Activated CD8-positive, alpha-beta T cell treated with anti-CD3 and anti-CD28 coated beads for 36 hours (primary cell): ENCODE data around the gene PKP3. TPM values are rescaled to one million over a fixed set of nuclear protein-coding genes. Genes with fewer than 3 reads are reported as not detected.

Source experiments
- ATAC-seq: fragments of 200-7000 bp; cut with Tn5 transposase; one replicate; pipeline ENCODE4 v1.10.0; 2021; ENCODE audit warnings: mild to moderate bottlenecking, moderate library complexity
- CTCF ChIA-PET: fragments of 350-600 bp; sonication (Branson Sonifier 250); formaldehyde crosslinking; loops from one replicate; lab custom pipeline; 2021; ENCODE audit warnings: antibody characterized with exemption; lab: Charles Lee
- POLR2A ChIA-PET: fragments of 350-600 bp; sonication (Branson Sonifier 250); formaldehyde crosslinking; loops from one replicate; lab custom pipeline; 2021; ENCODE audit warnings: antibody characterized with exemption; lab: Charles Lee
- DNase-seq: peaks from one replicate; pipeline ENCODE4 v3.0.0-alpha.2; 2020
- H3K27ac Mint-ChIP-seq: one replicate; pipeline ENCODE4 v1.8.0; 2021; ENCODE audit warnings: mild to moderate bottlenecking, mixed read lengths
- H3K27me3 Mint-ChIP-seq: one replicate; pipeline ENCODE4 v1.8.0; 2021; ENCODE audit warnings: mixed read lengths
- H3K36me3 Mint-ChIP-seq: one replicate; pipeline ENCODE4 v1.8.0; 2021; ENCODE audit warnings: low read depth, mixed read lengths
- H3K4me1 Mint-ChIP-seq: one replicate; pipeline ENCODE4 v1.8.0; 2021; ENCODE audit warnings: low read depth, mixed read lengths
- H3K4me3 Mint-ChIP-seq: one replicate; pipeline ENCODE4 v1.8.0; 2021; ENCODE audit warnings: mild to moderate bottlenecking, moderate library complexity, mixed read lengths
- H3K9me3 Mint-ChIP-seq: one replicate; pipeline ENCODE4 v1.8.0; 2021; ENCODE audit warnings: mixed read lengths
- CTCF ChIP-seq: fragments of 200-600 bp; IDR thresholded peaks from one replicate; pipeline ENCODE4 v1.8.0; 2022; ENCODE audit warnings: antibody characterized with exemption, mild to moderate bottlenecking
- intact Hi-C: fragments of 100-400 bp; cut with micrococcal nuclease; formaldehyde crosslinking; loops from one replicate; pipeline ENCODE4 v1.10.0; 2022
- total RNA-seq, 2 experiments: library from RNA; stranded (reverse); gene quantifications; one replicate each; pipeline ENCODE4 v1.2.3, GENCODE V29; 2021

The PKP3 gene
- total RNA-seq, 2 experiments from 2014 or later = 0.18 TPM; not detected in 1

GRCh38 chr11:390175-390574 lies 3.8 kb upstream of the PKP3 start:
- CTCF ChIA-PET = no interaction called here
- intact Hi-C loops = no loop called here
- H3K27ac Mint-ChIP-seq = no peak overlapping the region

GRCh38 chr11:391117-392017 lies 2.6 kb upstream of the PKP3 start:
- TF ChIP-seq CTCF = no peak
- H3K4me3 Mint-ChIP-seq = no peak overlapping the region
- POLR2A ChIA-PET = no interaction called here
- H3K27me3 Mint-ChIP-seq = no peaks in the 10 kb centered on the region
- no peak overlapping the region for H3K27ac Mint-ChIP-seq
- DNase-seq = no peak
- no peak for ATAC-seq
- H3K4me1 Mint-ChIP-seq = peaks cover 2% of the 10 kb centered on the region
- H3K36me3 Mint-ChIP-seq = no peaks in the 10 kb centered on the region
- intact Hi-C loops = no loop called here
- peaks cover 8% of the 10 kb centered on the region for H3K9me3 Mint-ChIP-seq
- CTCF ChIA-PET = no interaction called here

More at GRCh38 chr11:390175-390574, 3.8 kb upstream of the PKP3 start:
- Mint-ChIP-seq H3K4me3 (no peak overlapping the region), H3K36me3 (no peaks in the 10 kb centered on the region), H3K4me1 (peaks cover 2% of the 10 kb centered on the region), H3K27me3 (no peaks in the 10 kb centered on the region), H3K9me3 (peaks cover 8% of the 10 kb centered on the region)
- ATAC-seq (no peak), DNase-seq (no peak)
- POLR2A ChIA-PET = no interaction called here
- TF ChIP-seq CTCF = no peak

GRCh38 chr11:392102-392777 lies 1.8 kb upstream of the PKP3 start:
- Mint-ChIP-seq H3K36me3 (no peaks in the 10 kb centered on the region), H3K27me3 (no peaks in the 10 kb centered on the region), H3K4me3 (no peak overlapping the region), H3K4me1 (peaks cover 2% of the 10 kb centered on the region), H3K9me3 (peaks cover 1% of the 10 kb centered on the region), H3K27ac (no peak overlapping the region)
- intact Hi-C loops = no loop called here
- ChIA-PET CTCF (no interaction called here), POLR2A (no interaction called here)
- TF ChIP-seq CTCF = no peak
- ATAC-seq (no peak), DNase-seq (no peak)

GRCh38 chr11:393219-394033 lies 583 bp upstream of the PKP3 start:
- Mint-ChIP-seq H3K36me3 (no peaks in the 10 kb centered on the region), H3K4me1 (peaks cover 5% of the 10 kb centered on the region), H3K27ac (no peak overlapping the region), H3K9me3 (no peaks in the 10 kb centered on the region), H3K4me3 (no peak overlapping the region), H3K27me3 (no peaks in the 10 kb centered on the region)
- no peak for TF ChIP-seq CTCF
- peak; percentile 45 for DNase-seq
- peak; percentile 22 for ATAC-seq
- intact Hi-C loops = no loop called here
- ChIA-PET CTCF (no interaction called here), POLR2A (interaction anchor here (0.8 kb wide), 1 partner anchor 56 kb away, joined by 3 read pairs; no protein-coding TSS in a partner anchor)
